NCI-H2227 (cell line): ENCODE results near the gene ATP11B.

Source experiments
- DNase-seq: peaks from one replicate; lab custom pipeline; 2025; ENCODE audit not compliant: unreplicated experiment; lab: John Stamatoyannopoulos, UW

The ATP11B gene

GRCh38 chr3:182908471-182908870, 115.2 kb downstream of the ATP11B start:
- no peak for DNase-seq

GRCh38 chr3:182909318-182910040, 116.2 kb downstream of the ATP11B start:
- DNase-seq = no peak

- no peak for DNase-seq
These were observed 117.9 kb downstream of the ATP11B start for GRCh38 chr3:182910936-182911781.

- DNase-seq = no peak
These were observed 118.4 kb downstream of the ATP11B start for GRCh38 chr3:182911782-182912111.

GRCh38 chr3:182912474-182912873, 119.2 kb downstream of the ATP11B start:
- DNase-seq = no peak

GRCh38 chr3:182913889-182914288, 120.6 kb downstream of the ATP11B start:
- no peak for DNase-seq

GRCh38 chr3:182914341-182914740, 121.0 kb downstream of the ATP11B start:
- DNase-seq = no peak

GRCh38 chr3:182917134-182917533, 123.8 kb downstream of the ATP11B start:
- no peak for DNase-seq

GRCh38 chr3:182919866-182920357, 126.6 kb downstream of the ATP11B start:
- DNase-seq = no peak

GRCh38 chr3:182920515-182921084, 127.3 kb downstream of the ATP11B start:
- no peak for DNase-seq

GRCh38 chr3:182921665-182922355, 128.5 kb downstream of the ATP11B start:
- DNase-seq = no peak

- peak; percentile 50 for DNase-seq
These were observed 132.1 kb downstream of the ATP11B start for GRCh38 chr3:182925330-182925943.

GRCh38 chr3:182925944-182926337, 132.6 kb downstream of the ATP11B start:
- peak; percentile 33 for DNase-seq

- no peak for DNase-seq
These were observed 142.5 kb downstream of the ATP11B start for GRCh38 chr3:182935803-182936202.

- DNase-seq = no peak
These were observed 143.1 kb downstream of the ATP11B start for GRCh38 chr3:182936239-182936917.

GRCh38 chr3:182936918-182937285, 143.6 kb downstream of the ATP11B start:
- no peak for DNase-seq

GRCh38 chr3:182937293-182938051, 144.2 kb downstream of the ATP11B start:
- DNase-seq = no peak

- no peak for DNase-seq
These were observed 147.0 kb downstream of the ATP11B start for GRCh38 chr3:182940266-182940808.

- no peak for DNase-seq
These were observed 148.4 kb downstream of the ATP11B start for GRCh38 chr3:182941719-182942118.
